RWPE1 (cell line): ENCODE results near the gene SPRING1.

Experiments used
- CTCF ChIA-PET: fragments of 350-600 bp; sonication (Branson Sonifier 250); formaldehyde crosslinking; extraction: SDS; loops from one replicate; lab custom pipeline; 2021; lab: Yijun Ruan, JAX
- POLR2A ChIA-PET: fragments of 400-600 bp; formaldehyde crosslinking; extraction: SDS; loops from one replicate; lab custom pipeline; 2020; ENCODE audit warnings: antibody characterized with exemption; ENCODE audit not compliant: low non-redundant PET; lab: Yijun Ruan, JAX
- DNase-seq: peaks from one replicate; pipeline ENCODE4 v3.0.0; 2012; ENCODE audit warnings: low spot score
- H3K27ac ChIP-seq: fragments of 450-650 bp; 2 replicates; pipeline ENCODE4 v1.5.1; 2017
- TF ChIP-seq, protein P1 (sequence below): fragments of 450-650 bp; conservative IDR thresholded peaks from 2 replicates; pipeline ENCODE4 v1.5.1; 2017; ENCODE audit warnings: low read depth, mild to moderate bottlenecking

The SPRING1 gene

DNA sequence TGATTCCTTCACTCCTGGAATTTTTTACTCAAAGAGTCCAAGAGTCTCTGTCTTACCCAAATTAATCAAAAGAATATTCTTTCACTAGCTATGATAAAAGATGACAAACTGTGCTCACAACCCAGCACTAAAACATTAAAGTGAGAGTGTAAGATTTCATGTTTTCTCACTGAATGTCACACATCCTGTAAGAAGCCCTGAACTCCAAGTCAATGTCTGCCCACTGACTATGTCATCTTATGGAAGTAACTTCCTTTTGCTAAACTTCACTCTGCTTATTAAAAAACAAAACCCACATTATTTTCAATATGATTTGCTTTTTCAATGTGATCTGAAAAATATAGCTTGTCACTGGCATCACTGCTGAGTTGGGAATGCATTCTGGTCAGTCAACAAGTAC is 15.6 kb downstream of the SPRING1 start:
- H3K27ac ChIP-seq, result no peak overlapping the region
- CTCF ChIA-PET, result no interaction called here
- TF ChIP-seq, protein P1, sequence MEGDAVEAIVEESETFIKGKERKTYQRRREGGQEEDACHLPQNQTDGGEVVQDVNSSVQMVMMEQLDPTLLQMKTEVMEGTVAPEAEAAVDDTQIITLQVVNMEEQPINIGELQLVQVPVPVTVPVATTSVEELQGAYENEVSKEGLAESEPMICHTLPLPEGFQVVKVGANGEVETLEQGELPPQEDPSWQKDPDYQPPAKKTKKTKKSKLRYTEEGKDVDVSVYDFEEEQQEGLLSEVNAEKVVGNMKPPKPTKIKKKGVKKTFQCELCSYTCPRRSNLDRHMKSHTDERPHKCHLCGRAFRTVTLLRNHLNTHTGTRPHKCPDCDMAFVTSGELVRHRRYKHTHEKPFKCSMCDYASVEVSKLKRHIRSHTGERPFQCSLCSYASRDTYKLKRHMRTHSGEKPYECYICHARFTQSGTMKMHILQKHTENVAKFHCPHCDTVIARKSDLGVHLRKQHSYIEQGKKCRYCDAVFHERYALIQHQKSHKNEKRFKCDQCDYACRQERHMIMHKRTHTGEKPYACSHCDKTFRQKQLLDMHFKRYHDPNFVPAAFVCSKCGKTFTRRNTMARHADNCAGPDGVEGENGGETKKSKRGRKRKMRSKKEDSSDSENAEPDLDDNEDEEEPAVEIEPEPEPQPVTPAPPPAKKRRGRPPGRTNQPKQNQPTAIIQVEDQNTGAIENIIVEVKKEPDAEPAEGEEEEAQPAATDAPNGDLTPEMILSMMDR, result no peak
- POLR2A ChIA-PET, result no interaction called here
- DNase-seq, result no peak

DNA sequence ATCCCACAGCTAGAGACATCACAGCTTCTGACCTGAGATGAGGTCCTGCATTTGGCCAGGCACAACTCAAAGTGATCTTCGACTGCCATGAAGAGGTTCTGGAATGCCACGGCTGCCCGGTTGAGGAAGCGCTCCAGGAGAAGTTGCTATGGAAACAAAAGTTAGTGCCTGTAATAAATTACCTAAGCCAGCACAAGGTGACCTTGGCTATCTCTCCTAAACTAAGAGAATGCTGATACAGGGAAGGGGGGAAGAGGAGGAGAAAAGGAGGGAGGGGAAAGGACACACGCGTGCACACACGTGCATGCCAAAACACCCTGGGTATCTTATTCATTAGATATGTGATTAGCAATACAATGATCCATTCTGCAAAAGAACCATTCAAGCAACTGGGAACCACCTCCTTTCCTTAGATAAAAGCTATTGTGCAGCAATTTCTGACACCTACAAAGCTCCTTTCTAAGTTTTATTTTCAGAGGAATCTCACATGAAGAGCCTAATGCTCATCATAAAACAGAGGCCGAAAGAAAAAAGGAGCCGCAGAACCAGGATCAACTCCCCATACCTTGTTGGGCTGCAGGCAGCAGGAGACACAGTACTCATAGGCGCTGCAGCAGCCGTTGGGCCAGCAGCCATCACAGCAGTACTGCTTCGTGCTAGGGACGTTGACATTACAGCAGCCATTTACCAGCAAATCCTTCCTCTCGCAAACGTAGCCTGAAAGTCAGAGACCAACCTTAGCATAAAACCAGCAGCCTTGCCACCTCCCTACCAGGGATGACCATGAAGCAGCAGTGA is 17.9 kb downstream of the SPRING1 start:
- no peak overlapping the region for H3K27ac ChIP-seq
- TF ChIP-seq, protein P1, result no peak
- ChIA-PET POLR2A (no interaction called here), CTCF (interaction anchor here (0.6 to 0.7 kb wide), 3 partner anchors 75 to 536 kb away, joined by 3 to 5 read pairs (median 5); no protein-coding TSS in a partner anchor)
- DNase-seq, result no peak

DNA sequence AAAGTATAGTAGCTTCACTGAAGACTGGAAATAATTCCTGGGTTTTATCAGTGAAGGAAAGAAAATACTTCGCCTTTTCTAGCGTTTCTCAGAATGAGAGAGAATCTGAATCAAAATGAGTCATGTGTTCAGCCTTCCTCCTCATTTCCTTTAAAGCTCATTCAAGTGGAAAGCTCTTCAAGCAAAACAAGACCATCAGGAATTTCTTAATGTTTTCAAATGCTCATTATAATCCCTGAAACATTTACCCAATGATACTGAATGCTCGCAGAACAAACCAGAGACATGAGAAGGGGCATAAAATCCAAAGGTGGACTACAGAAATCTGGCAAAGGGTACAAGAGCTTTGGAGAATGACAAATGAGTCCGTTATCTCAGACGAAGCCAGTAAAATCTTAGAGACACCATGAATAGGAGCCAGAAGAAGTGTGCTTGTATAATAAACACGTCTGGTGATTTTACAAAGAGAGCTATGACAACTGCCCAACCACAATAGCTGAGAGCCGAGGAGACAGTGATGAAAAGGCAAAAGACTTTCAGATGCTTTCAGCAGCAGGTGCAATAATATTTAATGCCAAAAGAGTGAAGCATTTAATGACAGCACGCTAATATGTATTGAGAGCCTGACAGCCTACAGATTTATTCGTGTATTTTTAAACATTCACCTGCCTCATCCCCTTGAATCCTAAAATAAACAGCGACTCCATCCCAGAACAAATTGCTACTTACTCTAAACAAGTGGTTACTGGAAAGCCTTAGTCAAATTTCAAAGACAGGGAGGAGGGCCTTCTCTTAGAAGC is 19.0 kb downstream of the SPRING1 start:
- no peak overlapping the region for H3K27ac ChIP-seq
- no peak for DNase-seq
- POLR2A ChIA-PET, result no interaction called here
- CTCF ChIA-PET, result interaction anchor here (1.2 kb wide), 1 partner anchor 10 kb away, joined by 3 read pairs; no protein-coding TSS in a partner anchor
- TF ChIP-seq, protein P1, result no peak

DNA sequence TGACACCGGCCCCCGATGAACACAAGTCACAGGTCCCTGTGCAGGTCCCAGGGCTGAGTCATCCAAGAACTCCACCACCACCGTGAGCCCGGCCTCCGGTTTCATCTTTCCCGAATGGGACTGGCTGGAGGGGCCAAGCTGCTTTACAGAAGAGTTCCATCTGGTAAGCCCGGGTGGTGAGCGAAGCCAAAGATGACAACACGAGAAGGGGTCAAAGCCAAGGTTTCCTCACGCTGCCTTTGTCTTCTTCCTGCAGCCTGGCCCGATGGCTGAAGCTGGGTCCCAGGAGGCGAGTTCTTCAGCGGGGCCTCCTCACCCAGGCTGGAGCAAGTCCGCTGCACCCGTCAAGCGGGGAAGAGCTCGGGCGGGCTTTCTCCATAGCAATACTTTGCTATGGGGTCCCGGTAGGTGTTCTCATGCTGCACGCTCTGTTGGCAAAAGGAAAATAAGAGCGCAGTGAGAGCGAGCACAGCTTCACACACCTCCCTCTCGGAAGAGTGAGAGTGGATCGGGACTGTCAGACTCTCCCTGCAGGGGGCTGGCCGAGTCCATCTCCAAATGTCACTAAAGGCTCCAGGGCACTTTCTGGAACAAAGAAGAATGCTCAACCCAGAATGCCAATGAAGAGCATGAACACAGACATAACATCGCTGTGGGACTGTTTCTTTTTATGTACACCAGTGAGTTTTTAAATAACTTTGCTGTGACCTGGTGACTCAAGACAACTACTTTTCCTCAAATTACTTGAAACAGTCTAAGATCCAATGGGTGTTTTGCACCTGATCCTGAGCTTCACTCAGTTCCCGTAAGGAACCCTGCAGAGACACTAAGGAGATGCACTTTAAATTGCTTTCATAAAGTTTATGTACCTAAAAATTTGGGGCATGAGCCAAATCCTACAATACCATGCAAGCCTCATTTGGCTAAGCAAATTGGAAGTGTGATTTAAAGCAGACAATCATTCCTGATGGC is 20.1 kb downstream of the SPRING1 start:
- DNase-seq, result no peak
- TF ChIP-seq, protein P1, result no peak
- ChIA-PET CTCF (interaction anchor here (1.2 kb wide), 1 partner anchor 9 kb away, joined by 3 read pairs; no protein-coding TSS in a partner anchor), POLR2A (no interaction called here)
- H3K27ac ChIP-seq, result no peak overlapping the region

- no peak overlapping the region for H3K27ac ChIP-seq
- POLR2A ChIA-PET, result no interaction called here
- TF ChIP-seq, protein P1, result no peak
- CTCF ChIA-PET, result no interaction called here
- DNase-seq, result no peak
These were observed 23.7 kb downstream of the SPRING1 start for GRCh38 chr12:116714175-116714574.

- no peak for DNase-seq
- ChIA-PET POLR2A (no interaction called here), CTCF (no interaction called here)
- TF ChIP-seq, protein P1, result no peak
- no peak overlapping the region for H3K27ac ChIP-seq
These were observed 24.3 kb downstream of the SPRING1 start for GRCh38 chr12:116713527-116713926.
